GM18511 (cell line): ENCODE data around the gene LZIC.
"Not testable (repeated sequence)": the region's sequence is repeated elsewhere in the genome, so short reads cannot be mapped to it uniquely, and the experiment has no call there.

Experiments
- ATAC-seq: cut with Tn5 transposase; IDR thresholded peaks from one replicate; pipeline ENCODE4 v1.9.1; 2021; ENCODE audit warnings: mild to moderate bottlenecking, moderate library complexity; ENCODE audit not compliant: unreplicated experiment

LZIC gene

GRCh38 chr1:9942939-9943788 is at the start of gene LZIC, which contains the start of gene NMNAT1:
TSS of gene LZIC (minus strand) at chr1:9943391. CDS start at chr1:9936619, 6,772 bp downstream.
TSS of gene NMNAT1 (plus strand) at chr1:9943475. CDS start at chr1:9972074, 28,599 bp downstream.
- peak; percentile 94 for ATAC-seq

- ATAC-seq, result no peak
Observed at GRCh38 chr1:9992910-9993309, 49.7 kb upstream of the LZIC start.

GRCh38 chr1:9990944-9991343 is 47.8 kb upstream of the LZIC start:
- ATAC-seq, result no peak

DNA sequence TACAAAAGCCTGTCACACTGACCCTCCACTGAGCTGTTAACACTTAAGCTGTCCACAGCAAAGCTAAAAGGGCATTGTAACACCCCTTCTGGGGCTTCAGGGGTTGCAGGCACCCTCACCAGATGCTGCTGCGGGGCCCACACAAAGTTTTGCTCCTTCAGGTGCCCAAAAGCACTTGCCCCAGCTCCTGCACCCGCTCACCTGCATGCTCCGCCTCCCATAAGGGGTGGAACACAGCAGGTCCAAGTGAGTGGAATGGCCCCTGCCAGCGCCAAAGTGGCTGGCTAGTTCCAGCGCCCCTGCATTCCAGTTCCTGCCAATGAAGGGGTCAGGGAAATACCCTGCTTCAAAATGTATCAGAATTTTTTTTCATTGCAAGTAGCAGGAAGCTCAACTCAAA is 46.6 kb upstream of the LZIC start:
- ATAC-seq, result no peak

DNA sequence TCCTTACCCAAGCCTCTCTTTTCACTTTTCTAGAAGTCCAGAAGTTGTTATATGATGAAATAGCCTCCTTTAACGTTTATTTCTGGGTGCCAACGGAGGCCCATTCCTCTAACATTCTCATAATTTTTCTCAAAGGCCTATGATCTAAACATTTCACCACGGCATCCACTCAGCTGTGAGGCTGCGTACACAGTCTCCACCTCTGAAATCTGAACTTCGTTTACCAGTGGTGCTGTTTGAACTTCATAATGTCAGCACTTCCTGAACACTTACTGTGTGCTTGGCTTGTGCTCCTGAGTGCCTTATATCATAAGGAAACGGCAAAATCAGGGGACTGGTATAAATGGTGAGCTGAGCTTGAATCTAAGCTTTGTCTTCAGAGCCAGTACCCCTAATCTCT is 41.8 kb upstream of the LZIC start:
- ATAC-seq, result no peak

GRCh38 chr1:9984253-9984652 is 41.1 kb upstream of the LZIC start:
- no peak for ATAC-seq

GRCh38 chr1:9960706-9961562 is 17.7 kb upstream of the LZIC start:
- no peak for ATAC-seq

DNA sequence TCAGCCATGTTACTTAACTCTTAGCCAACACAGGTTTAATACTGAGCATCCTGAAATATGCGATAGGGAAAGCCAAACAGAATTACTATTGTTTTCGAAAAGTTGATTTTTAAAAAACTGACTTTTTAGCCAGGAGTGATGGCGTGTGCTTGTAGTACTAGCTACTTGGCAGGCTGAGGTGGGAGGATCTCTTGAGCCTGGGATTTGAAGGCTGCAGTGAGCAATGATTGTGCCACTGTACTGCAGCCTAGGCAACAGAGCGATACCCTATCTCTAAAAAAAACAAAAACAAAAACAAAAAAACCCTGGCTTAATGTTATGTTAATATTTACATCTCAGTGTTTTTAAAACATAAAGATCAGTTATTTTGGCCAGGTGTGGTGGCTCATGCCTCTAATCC is 16.8 kb upstream of the LZIC start:
- no peak for ATAC-seq

DNA sequence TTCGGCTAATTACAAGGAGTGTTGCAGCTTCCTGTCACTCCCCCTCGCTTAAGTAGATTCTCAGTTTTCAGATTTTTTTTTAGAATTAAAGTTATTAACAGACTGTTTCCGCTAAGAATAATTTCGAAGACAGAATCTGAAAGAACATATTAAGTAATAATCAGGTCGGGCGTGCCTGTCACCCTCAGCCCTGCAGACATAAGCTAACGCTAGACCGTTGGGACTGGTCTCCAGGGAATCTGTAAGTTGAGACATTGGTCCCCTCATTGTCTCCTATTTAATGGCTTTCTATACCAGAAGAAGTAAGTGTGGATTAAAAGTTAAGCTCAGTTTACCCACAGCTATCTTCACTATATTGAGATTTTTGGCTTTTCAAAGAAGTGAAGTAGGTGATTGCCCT is 14.5 kb upstream of the LZIC start:
- no peak for ATAC-seq

- ATAC-seq, result no peak
Observed at GRCh38 chr1:9946315-9946714, 3.1 kb upstream of the LZIC start.

DNA sequence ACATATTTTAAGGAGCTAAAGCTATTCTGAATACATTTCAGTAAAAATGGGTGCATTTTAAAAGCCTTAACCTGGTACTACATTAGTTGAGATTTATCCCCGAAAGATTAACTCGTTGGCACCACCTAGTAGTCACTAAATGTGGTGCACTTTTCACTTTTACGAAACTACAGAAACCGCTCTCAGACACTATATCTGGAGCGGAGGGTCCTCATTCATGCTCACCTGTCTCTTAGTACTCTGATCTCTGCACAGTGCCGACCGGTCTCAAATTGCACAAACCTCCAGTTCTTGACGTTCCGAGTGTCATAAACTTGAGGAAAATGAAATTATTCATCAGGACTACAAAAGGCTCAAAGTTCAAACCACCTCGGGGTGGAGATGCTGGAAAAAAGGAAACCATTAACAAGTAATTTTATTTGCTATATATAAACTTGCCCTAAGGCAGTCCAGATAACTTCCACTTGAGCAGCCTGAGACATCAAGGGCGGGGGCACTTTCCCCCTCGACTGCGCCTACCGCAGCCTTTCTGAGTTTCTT is 722 bp downstream of the LZIC start:
- ATAC-seq, result no peak

GRCh38 chr1:9929431-9930385 is 13.5 kb downstream of the LZIC start:
- no peak for ATAC-seq

DNA sequence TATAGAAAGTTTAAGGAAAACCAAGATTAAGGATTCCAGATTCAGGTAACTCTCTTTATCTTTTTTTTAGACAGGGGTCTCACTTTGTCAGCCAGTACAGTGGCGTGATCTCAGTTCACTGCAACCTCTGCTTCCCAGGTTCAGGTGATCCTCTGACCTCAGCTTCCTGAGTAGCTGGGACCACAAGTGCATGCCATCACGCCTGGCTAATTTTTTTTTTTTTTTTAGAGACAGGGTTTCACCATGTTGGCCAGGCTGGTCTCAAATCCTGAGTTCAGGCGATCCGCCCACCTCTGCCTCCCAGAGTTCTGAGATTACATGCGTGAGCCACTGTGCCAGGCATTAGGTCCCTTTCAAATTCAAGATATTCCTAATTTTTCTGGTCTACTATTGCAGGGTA is 15.9 kb downstream of the LZIC start:
- no peak for ATAC-seq

DNA sequence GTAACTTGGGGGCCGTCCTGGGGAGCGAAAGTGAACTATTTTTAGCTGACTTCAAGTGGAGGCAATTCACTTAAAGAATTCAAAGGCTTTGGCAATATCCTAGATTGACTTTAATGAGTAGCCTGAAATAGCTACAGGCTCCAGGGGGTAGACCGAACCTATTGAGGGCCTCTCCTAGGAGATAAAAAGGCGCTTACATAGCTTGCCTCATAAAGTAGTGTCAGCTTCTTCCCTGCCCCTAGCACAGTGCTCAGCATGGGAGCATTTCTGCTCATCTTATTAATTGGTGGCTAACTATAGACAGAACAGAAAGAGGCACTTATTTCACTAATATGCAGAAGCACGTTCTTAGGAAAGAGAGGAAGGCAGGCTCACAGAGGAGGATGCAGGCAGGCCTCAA is 20.8 kb downstream of the LZIC start:
- ATAC-seq, result no peak

- no peak for ATAC-seq
Observed at GRCh38 chr1:9920606-9921005, 22.6 kb downstream of the LZIC start.

DNA sequence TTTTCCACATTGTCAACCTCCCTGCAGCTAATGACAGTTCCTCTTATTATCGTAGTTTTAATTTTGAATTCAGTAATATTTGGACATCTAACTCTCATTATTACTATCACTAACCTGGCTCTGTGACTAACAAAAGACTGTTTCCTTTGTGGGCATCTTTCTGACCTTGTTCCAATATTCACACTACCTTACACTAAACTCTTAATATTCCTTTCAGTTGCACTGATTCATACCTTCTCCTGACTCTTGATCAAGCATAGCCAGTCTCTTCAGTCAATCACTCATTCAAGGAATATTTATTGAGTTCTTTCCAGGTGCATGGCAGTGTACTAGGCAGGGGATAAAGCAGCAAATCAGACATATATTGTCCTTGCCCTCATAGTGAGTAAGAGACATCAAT is 25.3 kb downstream of the LZIC start:
- ATAC-seq, result no peak

- not testable (repeated sequence) for ATAC-seq
Observed at GRCh38 chr1:9917495-9917894, 25.7 kb downstream of the LZIC start.

- ATAC-seq, result no peak
Observed at GRCh38 chr1:9916452-9916851, 26.7 kb downstream of the LZIC start.

DNA sequence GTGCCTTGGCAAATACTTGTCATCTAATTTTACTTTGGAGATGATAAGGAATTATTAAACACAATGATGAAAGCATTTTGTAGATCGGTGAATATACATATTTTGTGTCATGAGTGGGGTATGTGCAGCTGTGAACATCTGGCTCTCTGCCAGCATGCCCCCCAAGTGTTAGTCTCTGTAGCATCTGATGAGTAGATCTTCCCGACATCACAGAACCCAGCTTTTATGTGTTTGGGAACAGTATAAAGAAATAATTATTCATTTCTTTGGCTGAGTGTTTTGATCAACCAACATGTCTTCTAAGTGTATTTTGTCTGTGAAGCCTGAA is 28.6 kb downstream of the LZIC start:
- ATAC-seq, result no peak

DNA sequence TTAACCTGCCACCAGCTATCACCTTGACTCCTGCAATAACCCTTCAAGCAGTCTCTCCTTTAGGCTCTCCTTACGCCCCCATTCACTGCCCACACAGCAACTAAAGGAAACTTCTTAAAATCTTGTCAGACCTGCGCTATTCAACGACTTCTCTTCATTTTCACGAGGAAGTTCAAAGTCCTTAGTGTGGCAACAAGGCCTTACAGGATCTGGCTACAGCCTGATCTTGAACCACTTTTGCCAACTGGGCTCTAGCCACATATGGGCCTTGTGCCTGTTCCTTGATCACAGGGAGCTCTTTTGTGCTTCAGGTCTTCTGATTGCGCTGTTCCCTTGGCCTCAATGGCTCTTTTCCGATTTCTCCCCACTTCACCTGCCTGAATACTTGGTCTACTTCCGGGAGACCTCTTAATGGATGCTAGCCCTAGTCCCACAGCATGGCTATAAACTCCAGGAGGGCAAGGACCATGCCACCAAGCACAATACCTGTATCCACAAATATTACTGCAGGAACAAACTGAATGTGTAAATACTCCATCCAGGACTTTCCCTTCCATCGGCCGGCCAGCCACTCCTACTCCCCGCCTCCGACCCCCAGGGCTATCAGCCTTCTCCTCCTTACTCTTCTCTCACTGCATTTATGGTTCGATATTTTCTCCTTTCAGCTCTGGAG is 30.8 kb downstream of the LZIC start:
- ATAC-seq, result no peak
